Tibial nerve (tissue), 4 donors: ENCODE measurements around the gene PTOV1.

Experiments
- CTCF ChIP-seq, 5 experiments: fragments of 200-600 bp in 3 of 5; fragments of 450-650 bp in 2 of 5; sonication (generic) in 3 of 5; IDR thresholded peaks; one replicate each; pipeline ENCODE4 v1.5.1; 2016 to 2019; ENCODE audit warnings: antibody characterized with exemption in 5 of 5, mild to moderate bottlenecking in 3 of 5, moderate library complexity in 2 of 5
- EP300 ChIP-seq, 2 donors: sonication (generic); formaldehyde crosslinking; IDR thresholded peaks; one replicate each; pipeline ENCODE4 v1.6.1; 2017; ENCODE audit warnings: antibody characterized with exemption in 2 of 2, mild to moderate bottlenecking in 1 of 2
- POLR2A ChIP-seq, 2 donors: fragments of 450-650 bp; IDR thresholded peaks; one replicate each; pipeline ENCODE4 v1.6.1; 2017; ENCODE audit warnings: antibody characterized with exemption in 2 of 2, mild to moderate bottlenecking in 2 of 2, moderate library complexity in 2 of 2

DNA sequence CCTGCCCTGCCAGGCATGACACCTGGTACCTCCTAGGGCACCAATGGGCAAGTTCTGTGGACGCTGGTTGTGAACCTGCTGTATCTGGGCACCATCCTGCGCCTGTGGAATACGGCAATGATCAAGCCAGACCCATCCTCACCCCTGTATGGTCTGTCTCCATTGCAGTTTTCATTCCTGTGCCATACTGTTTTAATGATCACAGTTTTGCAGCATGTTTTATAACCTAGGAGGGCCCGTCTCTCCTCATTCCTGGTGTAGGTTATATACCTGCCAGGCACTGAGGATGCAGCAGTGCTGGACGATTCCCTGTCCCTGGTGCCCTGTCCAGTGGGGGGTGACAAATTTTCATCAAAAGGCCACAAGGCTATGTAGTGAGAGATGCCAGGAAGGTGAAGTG is 32.1 kb downstream of the PTOV1 start:
- TF ChIP-seq EP300 (IDR thresholded peaks at IDR 0.05) (no peak), CTCF (IDR thresholded peaks at IDR 0.05) (no peak), POLR2A (IDR thresholded peaks at IDR 0.05) (no peak)
